Suprapubic skin (tissue), 3 donors: Measurements from ENCODE around the gene KCND2.

Experiments used
- POLR2AphosphoS5 ChIP-seq, 3 donors: sonication (generic); formaldehyde crosslinking; IDR thresholded peaks; one replicate each; pipeline ENCODE4 v1.6.1; 2017; ENCODE audit warnings: antibody characterized with exemption in 3 of 3
- TF ChIP-seq, protein P1 (sequence below), 2 donors: fragments of 200-600 bp in 1 of 2; fragments of 450-650 bp in 1 of 2; sonication (generic) in 1 of 2; IDR thresholded peaks; one replicate each; pipeline ENCODE4 v1.5.1; 2016 to 2019; ENCODE audit warnings: antibody characterized with exemption in 2 of 2, mild to moderate bottlenecking in 1 of 2, moderate library complexity in 1 of 2

DNA sequence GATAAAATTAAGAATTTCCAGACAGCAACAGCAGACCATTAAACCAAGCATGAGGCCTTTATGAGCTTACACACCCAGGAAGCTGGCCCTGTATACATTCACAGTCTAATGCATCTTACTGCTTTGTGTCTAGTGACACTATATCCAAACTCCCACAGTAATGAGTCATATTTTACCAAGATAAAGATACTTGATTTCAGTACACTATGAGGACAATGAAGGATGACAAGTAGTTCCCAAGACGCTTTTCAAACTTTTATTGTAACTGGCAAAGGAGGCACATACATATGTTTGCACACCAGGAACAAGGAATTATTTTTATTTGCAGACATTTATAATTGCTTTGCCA lies 437.0 kb downstream of the KCND2 start:
- TF ChIP-seq POLR2AphosphoS5 (IDR thresholded peaks at IDR 0.05): no peak
- TF ChIP-seq, protein P1, sequence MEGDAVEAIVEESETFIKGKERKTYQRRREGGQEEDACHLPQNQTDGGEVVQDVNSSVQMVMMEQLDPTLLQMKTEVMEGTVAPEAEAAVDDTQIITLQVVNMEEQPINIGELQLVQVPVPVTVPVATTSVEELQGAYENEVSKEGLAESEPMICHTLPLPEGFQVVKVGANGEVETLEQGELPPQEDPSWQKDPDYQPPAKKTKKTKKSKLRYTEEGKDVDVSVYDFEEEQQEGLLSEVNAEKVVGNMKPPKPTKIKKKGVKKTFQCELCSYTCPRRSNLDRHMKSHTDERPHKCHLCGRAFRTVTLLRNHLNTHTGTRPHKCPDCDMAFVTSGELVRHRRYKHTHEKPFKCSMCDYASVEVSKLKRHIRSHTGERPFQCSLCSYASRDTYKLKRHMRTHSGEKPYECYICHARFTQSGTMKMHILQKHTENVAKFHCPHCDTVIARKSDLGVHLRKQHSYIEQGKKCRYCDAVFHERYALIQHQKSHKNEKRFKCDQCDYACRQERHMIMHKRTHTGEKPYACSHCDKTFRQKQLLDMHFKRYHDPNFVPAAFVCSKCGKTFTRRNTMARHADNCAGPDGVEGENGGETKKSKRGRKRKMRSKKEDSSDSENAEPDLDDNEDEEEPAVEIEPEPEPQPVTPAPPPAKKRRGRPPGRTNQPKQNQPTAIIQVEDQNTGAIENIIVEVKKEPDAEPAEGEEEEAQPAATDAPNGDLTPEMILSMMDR (IDR thresholded peaks at IDR 0.05): no peak
